IMR-90 (cell line): ENCODE results near the gene PAM16. TPM values are rescaled to one million over a fixed set of nuclear protein-coding genes. Genes with fewer than 3 reads are reported as not detected.

Experiments used
- ATAC-seq: fragments of 200-7000 bp; cut with Tn5 transposase; 2 replicates; pipeline ENCODE4 v1.9.1; 2020; ENCODE audit warnings: low read depth, mild to moderate bottlenecking, moderate library complexity
- BruUV-seq: library from RNA; stranded (reverse); fragments of 400-500 nt; replicated peaks from 2 replicates; lab custom pipeline; 2021; lab: Mats Ljungman, UMichigan
- CTCF ChIA-PET: fragments of 300-600 bp; formaldehyde crosslinking; extraction: SDS; loops from one replicate; lab custom pipeline; 2021; ENCODE audit warnings: antibody characterized with exemption; lab: Yijun Ruan, JAX
- POLR2A ChIA-PET: fragments of 300-600 bp; sonication (Branson Sonifier 250); formaldehyde crosslinking; loops from one replicate; lab custom pipeline; 2022; ENCODE audit warnings: antibody characterized with exemption; ENCODE audit not compliant: unreplicated experiment; lab: Charles Lee
- DNase-seq: peaks from one replicate; pipeline ENCODE4 v3.0.0; 2013
- H2AFZ ChIP-seq: replicated peaks from 2 replicates; pipeline ENCODE3; 2013; ENCODE audit warnings: low read length, mild to moderate bottlenecking; ENCODE audit not compliant: poor library complexity
- H2AK5ac ChIP-seq: 2 replicates; pipeline ENCODE4 v1.6.1; 2013; ENCODE audit warnings: low read depth, low read length, inconsistent platforms
- H2AK9ac ChIP-seq: replicated peaks from 2 replicates; pipeline ENCODE3; 2013; ENCODE audit warnings: mild to moderate bottlenecking, low read depth, low read length, moderate library complexity; ENCODE audit not compliant: poor library complexity
- H2BK120ac ChIP-seq: 2 replicates; pipeline ENCODE4 v1.6.1; 2013; ENCODE audit warnings: low read depth, low read length, inconsistent platforms
- H2BK15ac ChIP-seq: 3 replicates; pipeline ENCODE4 v1.6.1; 2013; ENCODE audit warnings: low read depth, low read length, inconsistent platforms
- H2BK20ac ChIP-seq: 2 replicates; pipeline ENCODE4 v1.6.1; 2013; ENCODE audit warnings: low read depth, mild to moderate bottlenecking, inconsistent platforms, low read length, moderate library complexity
- H2BK5ac ChIP-seq: 2 replicates; pipeline ENCODE4 v1.6.1; 2013; ENCODE audit warnings: mild to moderate bottlenecking, low read depth, low read length, inconsistent platforms; ENCODE audit not compliant: poor library complexity, severe bottlenecking
- H3K14ac ChIP-seq: replicated peaks from 2 replicates; pipeline ENCODE4 v1.6.1; 2013; ENCODE audit warnings: low read depth, low read length, inconsistent platforms
- H3K18ac ChIP-seq: 2 replicates; pipeline ENCODE4 v1.6.1; 2013; ENCODE audit warnings: low read depth, low read length, control low read depth
- H3K23ac ChIP-seq: 2 replicates; pipeline ENCODE4 v1.6.1; 2013; ENCODE audit warnings: low read depth, low read length, inconsistent platforms
- H3K27ac ChIP-seq: 2 replicates; pipeline ENCODE4 v1.5.1; 2013; ENCODE audit warnings: mild to moderate bottlenecking, control low read depth, low read length; ENCODE audit not compliant: insufficient read depth
- H3K27me3 ChIP-seq: 2 replicates; pipeline ENCODE4 v1.6.1; 2013; ENCODE audit warnings: low read length; ENCODE audit not compliant: control insufficient read depth, insufficient read depth
- H3K36me3 ChIP-seq: 2 replicates; pipeline ENCODE4 v1.6.1; 2013; ENCODE audit warnings: low read length, mixed read lengths; ENCODE audit not compliant: control insufficient read depth, insufficient read depth
- H3K4ac ChIP-seq: 2 replicates; pipeline ENCODE4 v1.6.1; 2013; ENCODE audit warnings: low read depth, low read length, inconsistent platforms
- H3K4me1 ChIP-seq: 2 replicates; pipeline ENCODE4 v1.6.1; 2013; ENCODE audit warnings: low read length, mixed read lengths; ENCODE audit not compliant: control insufficient read depth, insufficient read depth
- H3K4me2 ChIP-seq: 2 replicates; pipeline ENCODE4 v1.6.1; 2013; ENCODE audit warnings: low read depth, mild to moderate bottlenecking, control low read depth, low read length, moderate library complexity
- H3K4me3 ChIP-seq: 2 replicates; pipeline ENCODE4 v1.5.1; 2013; ENCODE audit warnings: low read depth, mild to moderate bottlenecking, control low read depth, low read length, moderate library complexity; ENCODE audit not compliant: insufficient read depth
- H3K56ac ChIP-seq: 2 replicates; pipeline ENCODE4 v1.6.1; 2013; ENCODE audit warnings: low read length, inconsistent platforms; ENCODE audit not compliant: insufficient read depth; ENCODE audit errors: extremely low read depth
- H3K79me1 ChIP-seq, 2 experiments: 2 replicates each; pipeline ENCODE4 v1.6.1; 2013; ENCODE audit warnings: low read length in 2 of 2, inconsistent platforms in 1 of 2, low read depth in 1 of 2
- H3K9ac ChIP-seq: 2 replicates; pipeline ENCODE4 v1.6.1; 2013; ENCODE audit warnings: low read depth, low read length, control low read depth
- H3K9me1 ChIP-seq: 2 replicates; pipeline ENCODE4 v1.6.1; 2013; ENCODE audit warnings: low read length, inconsistent platforms; ENCODE audit not compliant: insufficient read depth
- H3K9me3 ChIP-seq: 2 replicates; pipeline ENCODE4 v1.6.1; 2013; ENCODE audit warnings: low read length; ENCODE audit not compliant: control insufficient read depth, insufficient read depth
- H4K20me1 ChIP-seq: 2 replicates; pipeline ENCODE4 v1.6.1; 2013; ENCODE audit warnings: low read length, inconsistent platforms; ENCODE audit not compliant: insufficient read depth
- H4K5ac ChIP-seq: 2 replicates; pipeline ENCODE4 v1.6.1; 2013; ENCODE audit warnings: mild to moderate bottlenecking, low read depth, low read length, control low read depth
- H4K8ac ChIP-seq, 2 experiments: 2 replicates each; pipeline ENCODE4 v1.6.1; 2013; ENCODE audit warnings: low read depth in 2 of 2, low read length in 2 of 2, control low read depth in 1 of 2, inconsistent platforms in 1 of 2
- H4K91ac ChIP-seq: 2 replicates; pipeline ENCODE4 v1.6.1; 2013; ENCODE audit warnings: low read depth, low read length, inconsistent platforms; ENCODE audit not compliant: insufficient read depth
- BHLHE40 ChIP-seq: fragments of 150-350 bp; IDR thresholded peaks from 2 replicates; pipeline ENCODE4 v1.6.1; 2016; ENCODE audit warnings: mild to moderate bottlenecking, low read depth, low read length
- CTCF ChIP-seq: conservative IDR thresholded peaks from 2 replicates; pipeline ENCODE4 v1.5.1; 2012; ENCODE audit warnings: mild to moderate bottlenecking, low read depth, low read length, improper control_type of control experiment
- MAFK ChIP-seq: IDR thresholded peaks from 2 replicates; pipeline ENCODE4 v1.6.1; 2012; ENCODE audit warnings: low read depth, low read length, improper control_type of control experiment
- MAZ ChIP-seq: IDR thresholded peaks from 2 replicates; pipeline ENCODE4 v1.6.1; 2012; ENCODE audit warnings: low read depth, mild to moderate bottlenecking, low read length, improper control_type of control experiment, moderate library complexity, borderline replicate concordance
- MXI1 ChIP-seq: IDR thresholded peaks from 2 replicates; pipeline ENCODE4 v1.6.1; 2012; ENCODE audit warnings: low read depth, mild to moderate bottlenecking, low read length, moderate library complexity, borderline replicate concordance
- POLR2A ChIP-seq: IDR thresholded peaks from 2 replicates; pipeline ENCODE4 v1.6.1; 2012; ENCODE audit warnings: mild to moderate bottlenecking, low read depth, low read length
- RAD21 ChIP-seq: IDR thresholded peaks from 2 replicates; pipeline ENCODE4 v1.6.1; 2012; ENCODE audit warnings: low read length, improper control_type of control experiment
- RCOR1 ChIP-seq: IDR thresholded peaks from 2 replicates; pipeline ENCODE4 v1.6.1; 2012; ENCODE audit warnings: mild to moderate bottlenecking, low read length, improper control_type of control experiment; ENCODE audit not compliant: insufficient replicate concordance
- RFX5 ChIP-seq: IDR thresholded peaks from 2 replicates; pipeline ENCODE4 v1.8.0; 2012; ENCODE audit warnings: low read depth, mild to moderate bottlenecking, low read length, moderate library complexity
- SMC3 ChIP-seq: fragments of 150-350 bp; IDR thresholded peaks from 2 replicates; pipeline ENCODE4 v1.6.1; 2016; ENCODE audit warnings: low read depth, mild to moderate bottlenecking, antibody characterized with exemption, low read length, moderate library complexity
- WGBS, 2 experiments: methylation state at CpG; one replicate each; pipeline versions ENCODE4 v1.1.5 to v1.1.7; 2013; ENCODE audit warnings: missing lambda C conversion rate in 2 of 2; ENCODE audit not compliant: insufficient read length in 1 of 2; ENCODE audit errors: extremely low coverage in 2 of 2; 5-methylcytosine and 5-hydroxymethylcytosine counted together
- dilution Hi-C: fragments of 300-500 bp; cut with HindIII; formaldehyde crosslinking; loops from one replicate; pipeline ENCODE4 v1.14.3; 2018; ENCODE audit warnings: low sequenced_read_pairs; ENCODE audit not compliant: unreplicated experiment
- in situ Hi-C: fragments of 300-500 bp; cut with MboI; formaldehyde crosslinking; loops from 3 replicates; pipeline ENCODE4 v1.14.3; 2019; ENCODE audit warnings: low sequenced_read_pairs, inconsistent platforms, mixed read lengths
- intact Hi-C: fragments of 100-400 bp; cut with micrococcal nuclease; formaldehyde crosslinking; loops from 2 replicates; pipeline ENCODE4 v1.10.0; 2022
- polyA plus RNA-seq, 3 experiments: library from polyadenylated mRNA; depleted of rRNA; stranded (reverse); fragments of >200 nt; gene quantifications; 2 replicates each; pipeline ENCODE4 v1.2.3, GENCODE V29; 2012; ENCODE audit warnings: low replicate concordance in 1 of 3
- total RNA-seq: library from RNA; depleted of rRNA; stranded (reverse); fragments of >200 nt; gene quantifications from 2 replicates; pipeline ENCODE4 v1.2.3, GENCODE V29; 2012

Gene PAM16
- total and polyA plus RNA-seq, 2 of the 4 experiments (the other 2 are of a cell fraction): 17.9 to 48.4 TPM

- TF ChIP-seq CTCF: no peak
- TF ChIP-seq RAD21: no peak
Measured at GRCh38 chr16:4354512-4355409, 3.6 kb upstream of the PAM16 start (continued).

DNA sequence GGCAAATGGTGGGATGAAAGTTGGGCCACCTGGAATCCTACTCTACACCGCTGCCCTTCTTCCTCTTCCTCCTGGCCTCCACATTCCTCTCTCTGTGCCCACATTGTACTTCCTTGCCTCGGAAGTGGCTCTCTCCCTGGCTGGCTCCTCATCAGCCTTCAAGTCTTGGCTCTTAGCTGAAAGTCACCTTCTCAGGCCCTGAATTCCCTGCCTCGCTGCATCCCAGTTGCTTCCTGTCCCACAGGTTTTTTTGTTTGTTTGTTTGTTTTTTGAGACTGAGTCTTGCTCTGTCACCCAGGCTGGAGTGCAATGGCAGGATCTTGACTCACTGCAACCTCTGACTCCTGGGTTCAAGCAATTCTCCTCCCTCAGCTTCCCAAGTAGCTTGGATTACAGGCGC, 2.6 kb upstream of the PAM16 start:
- Histone ChIP-seq H2AK9ac (no peak overlapping the region), H3K56ac (no peak overlapping the region), H3K4me2 (no peak overlapping the region), H3K14ac (no peak overlapping the region), H3K27ac (no peak overlapping the region), H3K4me3 (no peak overlapping the region), H4K20me1 (peaks cover 9% of the 10 kb centered on the region; the same call in 1 of the 2 replicates), H3K27me3 (no peaks in the 10 kb centered on the region), H2AFZ (peak overlapping the region; percentile 40), H3K36me3 (no peaks in the 10 kb centered on the region; the same call in 1 of the 2 replicates), H2BK5ac (no peak overlapping the region), H2BK20ac (no peak overlapping the region), H3K9ac (no peak overlapping the region), H3K79me1 (peaks cover 7 to 19% of the 10 kb centered on the region in 2 experiments; a peak in 3 of 4 replicates), H3K4ac (0 out of 2 replicates have a peak overlapping the region, but pooled peaks have one; percentile 0), H3K9me3 (no peaks in the 10 kb centered on the region), H2BK120ac (no peak overlapping the region), H4K91ac (no peak overlapping the region), H3K9me1 (0 out of 2 replicates have a peak, but pooled peaks cover 8% of the 10 kb centered on the region), H3K23ac (no peak overlapping the region), H2AK5ac (no peak overlapping the region), H3K4me1 (peaks cover 5% of the 10 kb centered on the region), H3K18ac (no peak overlapping the region), H2BK15ac (no peak overlapping the region; the same call in 2 of the 3 replicates), H4K8ac (no peak overlapping the region), H4K5ac (no peak overlapping the region)
- ATAC-seq: no peak
- no peak for DNase-seq
- 100% methylated on average over 2 of the region's 4 CpGs; no CpG with 5 or more reads in 1 of the 2 experiments for WGBS, 2 experiments
- in situ Hi-C loops: no loop called here
- no TSS peak for BruUV-seq
- POLR2A ChIA-PET: no interaction called here
- dilution Hi-C loops: no loop called here
- CTCF ChIA-PET: interaction anchor here (1.6 to 2.6 kb wide), 2 partner anchors 49 to 50 kb away, joined by 3 to 12 read pairs; no protein-coding TSS in a partner anchor
- intact Hi-C loops: no loop called here
- no peak for TF ChIP-seq RFX5
- no peak for TF ChIP-seq MAZ
- no peak for TF ChIP-seq MAFK
- no peak for TF ChIP-seq RCOR1
- TF ChIP-seq SMC3: no peak
- no peak for TF ChIP-seq CTCF
- TF ChIP-seq MXI1: no peak
- no peak for TF ChIP-seq BHLHE40
- TF ChIP-seq POLR2A: no peak
